H9 (cell line): ENCODE measurements around the gene TRIM52. TPM values are rescaled to one million over a fixed set of nuclear protein-coding genes. Genes with fewer than 3 reads are reported as not detected.
A peak's percentile ranks its signal among the peaks of the same experiment; 100 is the strongest.

Experiments
- DNase-seq: peaks from one replicate; pipeline ENCODE4 v3.0.0-alpha.2; 2017
- H2AFZ ChIP-seq: one replicate; pipeline ENCODE4 v1.6.1; 2013; ENCODE audit warnings: mild to moderate bottlenecking, low read length, control low read depth, moderate library complexity
- H2AK5ac ChIP-seq: 2 replicates; pipeline ENCODE4 v1.6.1; 2013; ENCODE audit warnings: low read length, control low read depth, mixed read lengths; ENCODE audit not compliant: insufficient read length
- H2BK120ac ChIP-seq: one replicate; pipeline ENCODE4 v1.6.1; 2013; ENCODE audit warnings: low read depth, mild to moderate bottlenecking, low read length, control low read depth, inconsistent platforms; ENCODE audit not compliant: poor library complexity, severe bottlenecking
- H2BK12ac ChIP-seq: 2 replicates; pipeline ENCODE4 v1.6.1; 2013; ENCODE audit warnings: low read length, control low read depth, mixed read lengths, low read depth; ENCODE audit not compliant: insufficient read length
- H2BK15ac ChIP-seq: 2 replicates; pipeline ENCODE4 v1.6.1; 2013; ENCODE audit warnings: low read depth, low read length, control low read depth
- H2BK20ac ChIP-seq: one replicate; pipeline ENCODE4 v1.6.1; 2013; ENCODE audit warnings: low read depth, mild to moderate bottlenecking, low read length, control low read depth, inconsistent platforms; ENCODE audit not compliant: poor library complexity, severe bottlenecking
- H2BK5ac ChIP-seq: 2 replicates; pipeline ENCODE4 v1.6.1; 2013; ENCODE audit warnings: low read length, control low read depth, mixed read lengths; ENCODE audit not compliant: insufficient read length
- H3K14ac ChIP-seq: 2 replicates; pipeline ENCODE4 v1.6.1; 2013; ENCODE audit warnings: low read length, control low read depth; ENCODE audit not compliant: insufficient read depth
- H3K18ac ChIP-seq: 2 replicates; pipeline ENCODE4 v1.6.1; 2013; ENCODE audit warnings: low read depth, mild to moderate bottlenecking, mixed read lengths, low read length, control low read depth; ENCODE audit not compliant: insufficient read length
- H3K23ac ChIP-seq: 2 replicates; pipeline ENCODE4 v1.6.1; 2013; ENCODE audit warnings: low read length, control low read depth, mixed read lengths, low read depth; ENCODE audit not compliant: insufficient read length
- H3K23me2 ChIP-seq: 2 replicates; pipeline ENCODE4 v1.6.1; 2013; ENCODE audit warnings: low read depth, mild to moderate bottlenecking, mixed read lengths, low read length, control low read depth; ENCODE audit not compliant: insufficient read length, poor library complexity, severe bottlenecking
- H3K27ac ChIP-seq: 2 replicates; pipeline ENCODE4 v1.5.1; 2013; ENCODE audit warnings: low read length, control low read depth, mixed read lengths, low read depth; ENCODE audit not compliant: insufficient read length
- H3K27me3 ChIP-seq: 2 replicates; pipeline ENCODE4 v1.6.1; 2013; ENCODE audit warnings: low read length, control low read depth, inconsistent platforms; ENCODE audit not compliant: insufficient read depth
- H3K4ac ChIP-seq: 2 replicates; pipeline ENCODE4 v1.6.1; 2013; ENCODE audit warnings: low read depth, mild to moderate bottlenecking, control low read depth, inconsistent platforms, low read length, moderate library complexity
- H3K4me1 ChIP-seq: 2 replicates; pipeline ENCODE4 v1.6.1; 2013; ENCODE audit warnings: low read length, control low read depth, inconsistent platforms; ENCODE audit not compliant: insufficient read depth
- H3K4me2 ChIP-seq: 2 replicates; pipeline ENCODE4 v1.6.1; 2013; ENCODE audit warnings: low read length, control low read depth, mixed read lengths; ENCODE audit not compliant: insufficient read length, insufficient read depth
- H3K56ac ChIP-seq: 2 replicates; pipeline ENCODE4 v1.6.1; 2013; ENCODE audit warnings: low read depth, mild to moderate bottlenecking, mixed read lengths, low read length, control low read depth; ENCODE audit not compliant: insufficient read length
- H3K79me1 ChIP-seq: 2 replicates; pipeline ENCODE4 v1.6.1; 2013; ENCODE audit warnings: low read depth, mild to moderate bottlenecking, moderate library complexity, low read length, control low read depth, inconsistent platforms; ENCODE audit not compliant: insufficient read depth, poor library complexity, severe bottlenecking
- H3K79me2 ChIP-seq: 2 replicates; pipeline ENCODE4 v1.6.1; 2013; ENCODE audit warnings: low read length, control low read depth, inconsistent platforms; ENCODE audit not compliant: insufficient read depth
- H3K9ac ChIP-seq: 2 replicates; pipeline ENCODE4 v1.6.1; 2013; ENCODE audit warnings: low read length, control low read depth, mixed read lengths; ENCODE audit not compliant: insufficient read length; ENCODE audit errors: extremely low read depth
- H3K9me3 ChIP-seq: one replicate; pipeline ENCODE4 v1.6.1; 2013; ENCODE audit warnings: low read depth, low read length, inconsistent platforms; ENCODE audit not compliant: control insufficient read depth
- H3T11ph ChIP-seq: one replicate; pipeline ENCODE4 v1.6.1; 2013; ENCODE audit warnings: mild to moderate bottlenecking, low read length, control low read depth, inconsistent platforms
- H4K20me1 ChIP-seq: one replicate; pipeline ENCODE4 v1.6.1; 2013; ENCODE audit not compliant: control insufficient read depth, insufficient read length, insufficient read depth
- H4K5ac ChIP-seq: 2 replicates; pipeline ENCODE4 v1.6.1; 2013; ENCODE audit warnings: low read depth, mild to moderate bottlenecking, mixed read lengths, low read length, control low read depth; ENCODE audit not compliant: insufficient read length
- H4K8ac ChIP-seq: replicated peaks from 2 replicates; pipeline ENCODE4 v1.6.1; 2013; ENCODE audit warnings: low read length, control low read depth, mixed read lengths, low read depth; ENCODE audit not compliant: insufficient read length
- H4K91ac ChIP-seq: 2 replicates; pipeline ENCODE4 v1.6.1; 2013; ENCODE audit warnings: low read depth, mild to moderate bottlenecking, moderate library complexity, mixed read lengths, low read length, control low read depth; ENCODE audit not compliant: insufficient read length
- H3K27ac Mint-ChIP-seq, 3 experiments: 2 replicates in 2 of 3; 3 replicates in 1 of 3; pipeline ENCODE4 v1.8.0; 2020 to 2021; ENCODE audit warnings: mixed read lengths in 3 of 3, mild to moderate bottlenecking in 1 of 3, moderate library complexity in 1 of 3
- H3K27me3 Mint-ChIP-seq: 2 replicates; pipeline ENCODE4 v1.8.0; 2021; ENCODE audit warnings: low read depth, mild to moderate bottlenecking, moderate library complexity, mixed read lengths
- H3K36me3 Mint-ChIP-seq, 3 experiments: 2 replicates in 2 of 3; 3 replicates in 1 of 3; pipeline ENCODE4 v1.8.0; 2020 to 2021; ENCODE audit warnings: low read depth in 3 of 3, mixed read lengths in 3 of 3; ENCODE audit not compliant: insufficient read depth in 1 of 3
- H3K4me1 Mint-ChIP-seq, 2 experiments: 2 replicates each; pipeline ENCODE4 v1.8.0; 2020; ENCODE audit warnings: mixed read lengths in 2 of 2
- H3K4me3 Mint-ChIP-seq, 2 experiments: 2 replicates in 1 of 2; 3 replicates in 1 of 2; pipeline ENCODE4 v1.8.0; 2020 to 2021; ENCODE audit warnings: mild to moderate bottlenecking in 2 of 2, mixed read lengths in 2 of 2, moderate library complexity in 1 of 2
- H3K9me3 Mint-ChIP-seq, 2 experiments: 2 replicates in 1 of 2; 3 replicates in 1 of 2; pipeline ENCODE4 v1.8.0; 2020; ENCODE audit warnings: mild to moderate bottlenecking in 2 of 2, mixed read lengths in 2 of 2, moderate library complexity in 1 of 2
- CTCF ChIP-seq: fragments of 200-600 bp; sonication (generic); conservative IDR thresholded peaks from 3 replicates; pipeline ENCODE4 v1.8.0; 2021; ENCODE audit warnings: antibody characterized with exemption, mild to moderate bottlenecking
- WGBS: extraction: QIAGEN DNeasy Blood & Tissue Kit; methylation state at CpG from one replicate; pipeline ENCODE4 v1.1.7; 2013; ENCODE audit warnings: missing lambda C conversion rate, low lambda C conversion rate, mixed read lengths; ENCODE audit not compliant: insufficient read length; ENCODE audit errors: extremely low coverage; 5-methylcytosine and 5-hydroxymethylcytosine counted together
- total RNA-seq: library from RNA; stranded (reverse); gene quantifications from 2 replicates; pipeline ENCODE4 v1.2.1, GENCODE V29; 2021

The TRIM52 gene
- total RNA-seq, 1 experiment from 2014 or later, result 5.1 TPM

DNA sequence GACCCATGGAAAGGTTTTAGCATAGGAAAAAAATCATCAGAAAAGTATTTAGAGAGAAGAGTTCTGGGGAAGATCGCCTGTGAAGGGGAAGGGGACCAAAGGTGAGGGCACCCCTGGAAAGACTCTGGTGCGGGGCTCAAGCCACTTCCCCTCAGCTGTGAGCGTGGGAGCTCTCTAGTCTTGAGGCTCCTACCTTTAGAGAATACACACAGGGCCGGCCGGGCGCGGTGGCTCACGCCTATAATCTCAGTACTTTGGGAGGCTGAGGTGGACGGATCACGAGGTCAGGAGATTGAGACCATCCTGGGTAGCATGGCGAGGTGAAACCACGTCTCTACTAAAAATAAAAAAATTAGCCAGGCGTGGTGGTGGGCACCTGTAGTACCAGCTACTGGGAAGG, 30.9 kb downstream of the TRIM52 start:
- Mint-ChIP-seq H3K27ac (no peak overlapping the region; a peak in 1 of 7 replicates), H3K36me3 (peaks cover 15 to 58% (median 34%) of the 10 kb centered on the region in 3 experiments; a peak in 5 of 7 replicates), H3K4me3 (peak overlapping the region in 1 of 2 experiments; percentile 2; a peak in 1 of 5 replicates), H3K9me3 (no peaks in the 10 kb centered on the region), H3K4me1 (no peaks in the 10 kb centered on the region), H3K27me3 (no peaks in the 10 kb centered on the region; the same call in 1 of the 2 replicates)
- H3K23me2 ChIP-seq, result no peaks in the 10 kb centered on the region
- no peak overlapping the region for H2BK120ac ChIP-seq
- H3T11ph ChIP-seq, result no peak overlapping the region
- no peak overlapping the region for H3K14ac ChIP-seq
- H3K56ac ChIP-seq, result no peak overlapping the region
- no peak for DNase-seq
- no peaks in the 10 kb centered on the region for H3K9me3 ChIP-seq
- no peak overlapping the region for H2AFZ ChIP-seq
- TF ChIP-seq CTCF, result no peak
- no peak overlapping the region for H3K27ac ChIP-seq
- no peaks in the 10 kb centered on the region for H3K79me2 ChIP-seq
- H2BK20ac ChIP-seq, result no peak overlapping the region
- H4K5ac ChIP-seq, result no peak overlapping the region
- H3K27me3 ChIP-seq, result no peaks in the 10 kb centered on the region
- no peak overlapping the region for H3K4me2 ChIP-seq
- no peak overlapping the region for H2BK12ac ChIP-seq
- no CpG with 5 or more reads among the region's 13 CpGs for WGBS
- H3K79me1 ChIP-seq, result no peaks in the 10 kb centered on the region
- H4K91ac ChIP-seq, result no peak overlapping the region
- no peak overlapping the region for H3K9ac ChIP-seq
- no peak overlapping the region for H4K8ac ChIP-seq
- H3K23ac ChIP-seq, result no peak overlapping the region
- H3K4ac ChIP-seq, result no peak overlapping the region
- no peaks in the 10 kb centered on the region for H3K4me1 ChIP-seq
- no peaks in the 10 kb centered on the region for H4K20me1 ChIP-seq
- H3K18ac ChIP-seq, result no peak overlapping the region
- H2BK15ac ChIP-seq, result no peak overlapping the region
- H2BK5ac ChIP-seq, result no peak overlapping the region
- no peak overlapping the region for H2AK5ac ChIP-seq
